ENCODE data around the gene BAIAP2.

BAIAP2 gene

DNA sequence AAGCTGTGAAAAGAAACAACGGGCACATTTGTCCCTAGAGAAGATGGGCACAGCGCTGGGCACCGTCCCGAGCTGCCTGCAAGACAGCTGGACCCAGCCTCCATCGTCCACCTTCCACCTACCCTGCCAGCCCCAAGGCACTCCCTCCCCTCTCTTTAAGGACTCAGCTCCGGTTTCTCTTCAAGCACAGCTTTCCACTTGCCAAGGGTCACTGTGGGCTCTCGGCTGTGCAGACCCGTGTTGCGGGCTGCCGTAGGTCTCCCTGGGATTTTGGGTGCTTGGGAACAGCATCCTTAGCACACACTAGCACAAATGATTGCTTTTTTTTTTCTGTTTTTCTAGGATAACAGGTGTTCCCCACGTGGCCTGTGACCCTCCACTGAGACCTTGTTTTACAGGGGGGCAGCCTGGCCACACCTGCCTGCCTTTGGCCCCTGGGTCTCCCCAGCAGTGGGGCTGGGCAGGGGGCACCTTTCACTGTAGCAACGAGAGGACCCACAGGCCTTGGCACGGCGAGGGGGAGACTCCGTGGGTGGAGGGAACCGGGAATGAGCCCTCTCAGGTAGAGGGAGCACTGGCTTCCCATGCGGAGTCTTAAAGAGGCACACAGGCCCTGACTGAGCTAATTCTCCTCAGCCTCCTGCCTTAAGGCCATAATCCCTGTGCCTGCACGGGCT lies 41.9 kb upstream of the BAIAP2 start:
- H3K9me3 ChIP-seq (ENCODE audit: severe bottlenecking) = no peaks in the 10 kb centered on the region
- ATAC-seq (ENCODE audit: low read depth) (no peak), DNase-seq (ENCODE audit: low spot score) (no peak)
- no peak overlapping the region for H3K27ac ChIP-seq (ENCODE audit: poor library complexity, severe bottlenecking)
- H3K4me3 ChIP-seq (ENCODE audit: severe bottlenecking) = peak overlapping the region; percentile 96
- peaks cover 27% of the 10 kb centered on the region for H3K36me3 ChIP-seq (ENCODE audit: low read depth)
- TF ChIP-seq, protein P1, sequence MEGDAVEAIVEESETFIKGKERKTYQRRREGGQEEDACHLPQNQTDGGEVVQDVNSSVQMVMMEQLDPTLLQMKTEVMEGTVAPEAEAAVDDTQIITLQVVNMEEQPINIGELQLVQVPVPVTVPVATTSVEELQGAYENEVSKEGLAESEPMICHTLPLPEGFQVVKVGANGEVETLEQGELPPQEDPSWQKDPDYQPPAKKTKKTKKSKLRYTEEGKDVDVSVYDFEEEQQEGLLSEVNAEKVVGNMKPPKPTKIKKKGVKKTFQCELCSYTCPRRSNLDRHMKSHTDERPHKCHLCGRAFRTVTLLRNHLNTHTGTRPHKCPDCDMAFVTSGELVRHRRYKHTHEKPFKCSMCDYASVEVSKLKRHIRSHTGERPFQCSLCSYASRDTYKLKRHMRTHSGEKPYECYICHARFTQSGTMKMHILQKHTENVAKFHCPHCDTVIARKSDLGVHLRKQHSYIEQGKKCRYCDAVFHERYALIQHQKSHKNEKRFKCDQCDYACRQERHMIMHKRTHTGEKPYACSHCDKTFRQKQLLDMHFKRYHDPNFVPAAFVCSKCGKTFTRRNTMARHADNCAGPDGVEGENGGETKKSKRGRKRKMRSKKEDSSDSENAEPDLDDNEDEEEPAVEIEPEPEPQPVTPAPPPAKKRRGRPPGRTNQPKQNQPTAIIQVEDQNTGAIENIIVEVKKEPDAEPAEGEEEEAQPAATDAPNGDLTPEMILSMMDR (IDR thresholded peaks at IDR 0.05; ENCODE audit: poor library complexity, severe bottlenecking) = no peak
- H3K27me3 ChIP-seq (ENCODE audit: insufficient read depth, poor library complexity, severe bottlenecking) = no peaks in the 10 kb centered on the region
- H3K4me1 ChIP-seq (ENCODE audit: insufficient read depth, poor library complexity, severe bottlenecking) = no peaks in the 10 kb centered on the region

DNA sequence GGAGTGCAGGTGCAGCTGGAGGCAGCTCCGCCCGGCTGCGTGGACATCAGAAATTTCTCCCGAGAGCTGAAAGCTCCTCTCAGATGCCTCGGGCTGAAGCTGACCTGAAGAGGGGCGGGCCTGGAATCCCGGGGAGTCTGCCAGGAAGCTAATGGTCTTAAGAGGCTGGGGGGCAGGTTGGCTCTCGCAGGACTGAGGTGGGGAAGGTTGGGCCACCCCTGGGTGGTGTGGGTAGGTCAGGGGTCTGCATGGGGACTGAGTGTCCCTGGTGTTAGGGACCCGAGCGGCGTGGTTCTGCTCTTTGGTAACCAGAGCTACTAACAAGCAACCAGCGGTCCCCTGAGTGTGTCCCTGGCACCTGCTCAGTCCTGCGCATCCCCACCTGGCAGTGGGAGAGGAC lies 39.8 kb upstream of the BAIAP2 start:
- Histone ChIP-seq H3K9me3 (ENCODE audit: severe bottlenecking) (no peaks in the 10 kb centered on the region), H3K36me3 (ENCODE audit: low read depth) (peaks cover 38% of the 10 kb centered on the region), H3K27me3 (ENCODE audit: insufficient read depth, poor library complexity, severe bottlenecking) (no peaks in the 10 kb centered on the region), H3K4me1 (ENCODE audit: insufficient read depth, poor library complexity, severe bottlenecking) (no peaks in the 10 kb centered on the region), H3K27ac (ENCODE audit: poor library complexity, severe bottlenecking) (no peak overlapping the region), H3K4me3 (ENCODE audit: severe bottlenecking) (no peak overlapping the region)
- no peak for DNase-seq (ENCODE audit: low spot score)
- TF ChIP-seq, protein P1 (IDR thresholded peaks at IDR 0.05; ENCODE audit: poor library complexity, severe bottlenecking) = no peak
- ATAC-seq (ENCODE audit: low read depth) = no peak

DNA sequence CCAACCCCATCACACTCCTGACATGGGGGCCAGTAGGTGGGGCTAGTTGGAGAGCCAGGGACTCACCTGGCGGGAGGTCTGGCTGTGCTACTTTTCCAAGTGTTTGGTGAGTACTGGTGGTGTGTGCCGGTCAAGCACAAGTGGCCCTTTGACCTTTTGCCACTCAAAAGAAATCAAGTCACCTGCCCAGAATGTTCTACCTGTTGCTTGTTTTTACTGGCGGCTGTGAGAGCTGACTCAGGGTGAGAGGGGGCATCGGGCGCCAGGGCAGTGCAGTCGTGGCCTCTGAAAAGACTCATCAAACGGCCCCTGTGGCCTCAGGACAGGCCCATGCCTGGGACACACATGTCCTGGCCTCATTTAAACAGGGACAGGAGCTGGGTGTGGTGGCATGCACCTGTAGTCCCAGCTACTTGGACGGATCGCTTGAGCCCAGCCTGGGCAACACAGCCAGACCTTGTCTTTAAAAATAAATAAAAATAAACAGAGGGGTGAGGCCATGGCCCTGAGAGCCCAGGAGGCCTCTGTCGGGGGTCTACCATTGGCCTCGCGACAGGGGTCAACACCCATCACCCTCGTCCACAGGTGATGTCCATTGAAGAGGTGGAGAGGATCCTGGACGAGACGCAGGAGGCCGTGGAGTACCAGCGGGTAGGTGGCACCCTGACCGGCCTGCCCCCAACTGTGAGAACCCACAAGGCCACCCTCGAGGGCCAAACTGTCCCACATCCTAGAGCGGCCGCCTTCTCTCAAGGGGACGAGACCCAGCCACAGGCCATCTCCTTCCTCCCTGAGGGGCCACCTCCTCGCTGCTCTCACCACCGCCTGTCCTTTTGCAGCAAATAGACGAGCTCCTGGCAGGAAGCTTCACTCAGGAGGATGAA lies 38.3 kb upstream of the BAIAP2 start:
- H3K27ac ChIP-seq (ENCODE audit: poor library complexity, severe bottlenecking) = no peak overlapping the region
- DNase-seq (ENCODE audit: low spot score) = no peak
- no peaks in the 10 kb centered on the region for H3K4me1 ChIP-seq (ENCODE audit: insufficient read depth, poor library complexity, severe bottlenecking)
- TF ChIP-seq, protein P1 (IDR thresholded peaks at IDR 0.05; ENCODE audit: poor library complexity, severe bottlenecking) = no peak
- H3K27me3 ChIP-seq (ENCODE audit: insufficient read depth, poor library complexity, severe bottlenecking) = no peaks in the 10 kb centered on the region
- no peak for ATAC-seq (ENCODE audit: low read depth)
- no peaks in the 10 kb centered on the region for H3K9me3 ChIP-seq (ENCODE audit: severe bottlenecking)
- H3K36me3 ChIP-seq (ENCODE audit: low read depth) = peaks cover 38% of the 10 kb centered on the region
- no peak overlapping the region for H3K4me3 ChIP-seq (ENCODE audit: severe bottlenecking)

DNA sequence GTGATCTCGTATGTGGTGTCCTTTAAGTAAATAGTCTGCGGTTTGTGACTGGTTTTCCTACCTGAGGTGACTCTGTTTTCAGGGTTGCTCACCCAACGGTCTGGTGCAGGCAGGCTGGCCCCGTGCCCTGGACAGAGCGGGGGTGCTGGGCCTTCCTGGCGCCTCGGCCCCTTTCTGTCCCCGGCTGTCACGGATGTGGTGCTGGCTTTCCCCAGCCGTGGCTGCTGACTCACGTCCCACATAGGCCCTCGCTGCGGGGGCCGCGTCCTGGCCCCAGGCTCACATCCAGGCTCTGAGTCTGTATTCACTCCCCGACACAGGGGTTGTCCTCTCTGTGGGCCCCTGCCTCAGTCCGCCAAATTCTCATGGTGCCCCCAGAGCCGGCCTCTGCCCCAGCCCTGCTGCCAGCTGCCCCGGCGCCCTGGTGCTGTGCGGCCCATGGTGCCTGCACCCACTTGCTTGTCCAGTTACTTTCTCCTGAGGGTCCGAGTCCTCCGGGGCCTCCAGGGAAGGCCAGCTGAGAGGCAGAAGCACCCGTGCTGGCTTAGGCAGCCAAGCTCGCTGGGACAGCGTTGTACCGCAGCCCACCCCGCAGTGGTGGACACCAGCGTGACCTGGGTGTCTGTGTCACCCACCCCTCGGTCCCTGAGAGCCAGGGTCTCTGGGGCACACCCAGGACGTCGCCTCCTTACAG lies 37.4 kb upstream of the BAIAP2 start:
- ATAC-seq (ENCODE audit: low read depth) = no peak
- Histone ChIP-seq H3K4me3 (ENCODE audit: severe bottlenecking) (no peak overlapping the region), H3K4me1 (ENCODE audit: insufficient read depth, poor library complexity, severe bottlenecking) (peaks cover 4% of the 10 kb centered on the region), H3K9me3 (ENCODE audit: severe bottlenecking) (no peaks in the 10 kb centered on the region), H3K27me3 (ENCODE audit: insufficient read depth, poor library complexity, severe bottlenecking) (no peaks in the 10 kb centered on the region), H3K36me3 (ENCODE audit: low read depth) (peaks cover 38% of the 10 kb centered on the region), H3K27ac (ENCODE audit: poor library complexity, severe bottlenecking) (no peak overlapping the region)
- TF ChIP-seq, protein P1 (IDR thresholded peaks at IDR 0.05; ENCODE audit: poor library complexity, severe bottlenecking) = no peak
- no peak for DNase-seq (ENCODE audit: low spot score)
